H1 (cell line): Measurements from ENCODE around the gene KIF26A. TPM values are rescaled to one million over a fixed set of nuclear protein-coding genes. Genes with fewer than 3 reads are reported as not detected.

Experiments used
- CTCF ChIA-PET: fragments of 300-600 bp; sonication (Branson Sonifier 250); formaldehyde crosslinking; loops from one replicate; lab custom pipeline; 2021; ENCODE audit not compliant: partially characterized antibody; lab: Charles Lee
- POLR2A ChIA-PET: fragments of 300-600 bp; sonication (Branson Sonifier 250); formaldehyde crosslinking; loops from one replicate; lab custom pipeline; 2021; ENCODE audit warnings: inconsistent platforms; ENCODE audit not compliant: partially characterized antibody; lab: Charles Lee
- DNase-seq, 2 experiments: peaks; one replicate each; pipeline versions ENCODE4 v3.0.0 to v3.0.0-alpha.2; 2010 to 2022; ENCODE audit warnings: low spot score in 2 of 2, low read depth in 1 of 2, mixed read lengths in 1 of 2
- FAIRE-seq: peaks from 2 replicates; lab custom pipeline; 2011; peaks lifted over from hg19 to GRCh38; lab: Jason Lieb, UNC
- H2AFZ ChIP-seq: 2 replicates; pipeline ENCODE4 v1.8.1; 2012; ENCODE audit warnings: low read length, inconsistent platforms
- H2AK5ac ChIP-seq: 2 replicates; pipeline ENCODE4 v1.6.1; 2013; ENCODE audit warnings: low read depth, low read length
- H2BK120ac ChIP-seq: replicated peaks from 2 replicates; pipeline ENCODE3; 2013; ENCODE audit warnings: low read depth, low read length, inconsistent platforms
- H2BK12ac ChIP-seq: 2 replicates; pipeline ENCODE4 v1.6.1; 2013; ENCODE audit warnings: low read depth, low read length
- H2BK15ac ChIP-seq: 2 replicates; pipeline ENCODE4 v1.6.1; 2013; ENCODE audit warnings: low read length
- H2BK20ac ChIP-seq: 2 replicates; pipeline ENCODE4 v1.6.1; 2013; ENCODE audit warnings: low read length
- H2BK5ac ChIP-seq: 2 replicates; pipeline ENCODE4 v1.6.1; 2013; ENCODE audit warnings: low read depth, low read length
- H3K14ac ChIP-seq: 2 replicates; pipeline ENCODE4 v1.6.1; 2013; ENCODE audit warnings: inconsistent platforms; ENCODE audit not compliant: insufficient read length
- H3K18ac ChIP-seq: 2 replicates; pipeline ENCODE4 v1.6.1; 2013; ENCODE audit warnings: low read length; ENCODE audit errors: extremely low read depth
- H3K23ac ChIP-seq: 2 replicates; pipeline ENCODE4 v1.6.1; 2013; ENCODE audit warnings: inconsistent platforms; ENCODE audit not compliant: insufficient read length
- H3K23me2 ChIP-seq: 2 replicates; pipeline ENCODE4 v1.6.1; 2013; ENCODE audit warnings: low read depth, low read length
- H3K27ac ChIP-seq: 2 replicates; pipeline ENCODE4 v1.6.1; 2011; ENCODE audit warnings: low read depth, low read length, inconsistent platforms
- H3K27me3 ChIP-seq, 4 experiments: replicated peaks in 1 of 4; 1 replicate in 1 of 4; 2 replicates in 3 of 4; pipeline versions ENCODE4 v1.6.1 to v1.8.1; 2011 to 2013; ENCODE audit warnings: low read length in 3 of 4, mild to moderate bottlenecking in 3 of 4, inconsistent platforms in 2 of 4, mixed read lengths in 2 of 4, moderate library complexity in 1 of 4; ENCODE audit not compliant: control insufficient read depth in 3 of 4, insufficient read depth in 3 of 4; ENCODE audit errors: extremely low read depth in 1 of 4
- H3K36me3 ChIP-seq, 4 experiments: 2 replicates each; pipeline versions ENCODE4 v1.6.1 to v1.8.1; 2011 to 2013; ENCODE audit warnings: mild to moderate bottlenecking in 4 of 4, low read length in 3 of 4, moderate library complexity in 2 of 4, control low read depth in 1 of 4, inconsistent platforms in 1 of 4; ENCODE audit not compliant: insufficient read depth in 4 of 4, control insufficient read depth in 2 of 4
- H3K4ac ChIP-seq: replicated peaks from 2 replicates; pipeline ENCODE3; 2013; ENCODE audit warnings: low read length, low read depth, mixed read lengths, inconsistent platforms; ENCODE audit not compliant: insufficient read length
- H3K4me1 ChIP-seq, 4 experiments: replicated peaks in 1 of 4; 1 replicate in 1 of 4; 2 replicates in 3 of 4; pipeline versions ENCODE4 v1.6.1 to v1.8.1; 2011 to 2013; ENCODE audit warnings: low read length in 3 of 4, inconsistent platforms in 2 of 4, mixed read lengths in 1 of 4; ENCODE audit not compliant: insufficient read depth in 4 of 4, control insufficient read depth in 3 of 4
- H3K4me2 ChIP-seq, 2 experiments: 2 replicates each; pipeline versions ENCODE4 v1.6.1 to v1.8.1; 2011 to 2013; ENCODE audit warnings: low read depth in 2 of 2, low read length in 2 of 2, control low read depth in 1 of 2, inconsistent platforms in 1 of 2, mild to moderate bottlenecking in 1 of 2; ENCODE audit not compliant: insufficient read depth in 1 of 2
- H3K4me3 ChIP-seq, 4 experiments: fragments of 200-600, 300-600 bp in 1 of 4; sonication (generic), shearing (Covaris generic), sonication (Bioruptor Twin) in 1 of 4; 2 replicates each; pipeline versions ENCODE4 v1.5.1 to v1.8.1; 2011 to 2016; ENCODE audit warnings: low read length in 4 of 4, low read depth in 3 of 4, control low read depth in 2 of 4, inconsistent platforms in 2 of 4, mild to moderate bottlenecking in 2 of 4, mixed read lengths in 1 of 4, moderate library complexity in 1 of 4; ENCODE audit not compliant: insufficient read depth in 2 of 4; ENCODE audit errors: extremely low read depth in 1 of 4
- H3K56ac ChIP-seq: replicated peaks from 2 replicates; pipeline ENCODE3; 2013; ENCODE audit warnings: low read depth, mild to moderate bottlenecking, mixed read lengths, low read length, inconsistent platforms; ENCODE audit not compliant: insufficient read length
- H3K79me1 ChIP-seq: 2 replicates; pipeline ENCODE4 v1.6.1; 2013; ENCODE audit warnings: low read depth, low read length, control low read depth
- H3K79me2 ChIP-seq, 2 experiments: 2 replicates each; pipeline versions ENCODE4 v1.6.1 to v1.8.1; 2012 to 2013; ENCODE audit warnings: low read length in 2 of 2, mild to moderate bottlenecking in 2 of 2, inconsistent platforms in 1 of 2; ENCODE audit not compliant: insufficient read depth in 2 of 2, control insufficient read depth in 1 of 2
- H3K9ac ChIP-seq, 4 experiments: replicated peaks in 1 of 4; 1 replicate in 1 of 4; 2 replicates in 3 of 4; pipeline versions ENCODE4 v1.6.1 to v1.8.1; 2011 to 2013; ENCODE audit warnings: low read depth in 3 of 4, low read length in 3 of 4, control low read depth in 2 of 4, mild to moderate bottlenecking in 2 of 4, moderate library complexity in 2 of 4, inconsistent platforms in 1 of 4; ENCODE audit errors: extremely low read depth in 1 of 4
- H3K9me3 ChIP-seq, 2 experiments: 2 replicates each; pipeline versions ENCODE4 v1.6.1 to v1.8.1; 2012 to 2013; ENCODE audit warnings: mild to moderate bottlenecking in 2 of 2, moderate library complexity in 2 of 2, control low read depth in 1 of 2, inconsistent platforms in 1 of 2, low read depth in 1 of 2, low read length in 1 of 2, mixed read lengths in 1 of 2; ENCODE audit not compliant: insufficient read depth in 2 of 2
- H4K20me1 ChIP-seq, 2 experiments: replicated peaks in 1 of 2; 2 replicates each; pipeline versions ENCODE3 to v1.8.1; 2011 to 2013; ENCODE audit warnings: inconsistent platforms in 2 of 2, low read length in 2 of 2, mild to moderate bottlenecking in 1 of 2; ENCODE audit not compliant: insufficient read depth in 2 of 2, control insufficient read depth in 1 of 2
- H4K5ac ChIP-seq: 2 replicates; pipeline ENCODE4 v1.6.1; 2013; ENCODE audit warnings: low read length, low read depth, mixed read lengths, inconsistent platforms; ENCODE audit not compliant: insufficient read length
- H4K8ac ChIP-seq: 2 replicates; pipeline ENCODE4 v1.8.0; 2013; ENCODE audit warnings: mild to moderate bottlenecking, moderate library complexity, low read length, inconsistent platforms; ENCODE audit not compliant: insufficient read depth; ENCODE audit errors: extremely low read depth
- H4K91ac ChIP-seq: replicated peaks from 2 replicates; pipeline ENCODE3; 2013; ENCODE audit warnings: low read length, mixed read lengths, inconsistent platforms; ENCODE audit not compliant: insufficient read length
- ASH2L ChIP-seq: fragments of 200-600, 300-600 bp; sonication (generic); IDR thresholded peaks from one replicate; pipeline ENCODE4 v1.7.1; 2017; ENCODE audit warnings: low read length
- BCL11A ChIP-seq, 2 experiments: IDR thresholded peaks; one replicate each; pipeline ENCODE4 v1.6.1; 2011; ENCODE audit warnings: low read depth in 2 of 2, low read length in 2 of 2, mild to moderate bottlenecking in 2 of 2
- GABPA ChIP-seq: IDR thresholded peaks from 2 replicates; pipeline ENCODE4 v1.6.1; 2011; ENCODE audit warnings: mild to moderate bottlenecking, low read length, moderate library complexity, borderline replicate concordance; ENCODE audit not compliant: insufficient read depth
- HDAC2 ChIP-seq, 2 experiments: fragments of 300-600 bp in 1 of 2; sonication (generic) in 1 of 2; IDR thresholded peaks; 2 replicates each; pipeline ENCODE4 v1.6.1; 2011 to 2012; ENCODE audit warnings: low read depth in 2 of 2, low read length in 2 of 2, mild to moderate bottlenecking in 2 of 2, moderate library complexity in 2 of 2, borderline replicate concordance in 1 of 2, inconsistent platforms in 1 of 2
- KDM1A ChIP-seq: fragments of 200-600, 300-600 bp; sonication (generic); IDR thresholded peaks from 2 replicates; pipeline ENCODE4 v1.7.1; 2016; ENCODE audit warnings: mild to moderate bottlenecking, low read length, borderline replicate concordance
- RNF2 ChIP-seq: fragments of 200-900, 300-1000 bp; sonication (generic); IDR thresholded peaks from 2 replicates; pipeline ENCODE4 v1.7.1; 2016; ENCODE audit warnings: borderline replicate concordance, low read depth, mild to moderate bottlenecking, antibody characterized with exemption, low read length; ENCODE audit not compliant: poor library complexity, severe bottlenecking; ENCODE audit errors: missing control alignments
- SAP30 ChIP-seq: fragments of 300-600 bp; sonication (generic); IDR thresholded peaks from 2 replicates; pipeline ENCODE4 v1.7.1; 2012; ENCODE audit warnings: low read length, moderate library complexity, mild to moderate bottlenecking, inconsistent platforms; ENCODE audit not compliant: insufficient read depth, insufficient replicate concordance
- USF2 ChIP-seq: IDR thresholded peaks from 2 replicates; pipeline ENCODE4 v1.6.1; 2011; ENCODE audit warnings: low read length, improper control_type of control experiment
- WGBS, 2 experiments: shearing (Covaris generic) in 1 of 2; methylation state at CpG; one replicate each; pipeline versions ENCODE4 v1.1.6 to v1.1.7; 2013 to 2015; ENCODE audit warnings: low lambda C conversion rate in 2 of 2, mixed read lengths in 2 of 2, inconsistent platforms in 1 of 2, low coverage in 1 of 2, missing lambda C conversion rate in 1 of 2; ENCODE audit not compliant: insufficient replicate concordance in 2 of 2, insufficient coverage in 1 of 2, insufficient read length in 1 of 2; ENCODE audit errors: extremely low coverage in 1 of 2, missing lambda C conversion rate in 1 of 2; 5-methylcytosine and 5-hydroxymethylcytosine counted together
- polyA plus RNA-seq, 7 experiments: library from polyadenylated mRNA; depleted of rRNA in 3 of 7; stranded (reverse) in 5 of 7; unstranded in 2 of 7; fragments of >200 nt in 5 of 7; fragments of 200-250 nt in 2 of 7; gene quantifications; 1 replicate in 5 of 7; 2 replicates in 1 of 7; 4 replicates in 1 of 7; pipeline versions ENCODE4 v1.2.1 to v1.2.3, GENCODE V29; 2011 to 2013; ENCODE audit warnings: missing spikeins in 2 of 7, mixed read lengths in 2 of 7
- total RNA-seq: library from RNA; stranded (reverse); fragmentation: NEBNext Ultra II Directional; extraction: Animal tissue kit (Norgen Biotek cat#: 25700); gene quantifications from 2 replicates; pipeline ENCODE4 v1.2.1, GENCODE V29; 2021

KIF26A gene
- total and polyA plus RNA-seq, 2 of the 8 experiments (the other 6 are each of a cell fraction or from before 2014, with no cell fraction given): 11.5 to 41.6 TPM

GRCh38 chr14:104106471-104106991 lies 31.9 kb upstream of the KIF26A start:
- no peak overlapping the region for H4K8ac ChIP-seq
- H3K79me2 ChIP-seq: no peaks in the 10 kb centered on the region
- H2BK120ac ChIP-seq: no peak overlapping the region
- no peak overlapping the region for H2BK12ac ChIP-seq
- H3K4me3 ChIP-seq: no peak overlapping the region
- H3K9me3 ChIP-seq: no peaks in the 10 kb centered on the region
- peaks cover 0 to 2% of the 10 kb centered on the region in 2 experiments for H4K20me1 ChIP-seq
- WGBS, 2 experiments: 86% methylated on average over 13 of the region's 20 CpGs; no CpG with 5 or more reads in 1 of the 2 experiments
- peaks cover 0 to 14% (median 1%) of the 10 kb centered on the region in 4 experiments; a peak in 5 of 7 replicates for H3K4me1 ChIP-seq
- H3K27me3 ChIP-seq: no peaks in the 10 kb centered on the region
- H2BK20ac ChIP-seq: no peak overlapping the region
- H2BK5ac ChIP-seq: no peak overlapping the region
- ChIA-PET CTCF (interaction anchor here (0.8 to 1.0 kb wide), 3 partner anchors 8 to 31 kb away, joined by 3 read pairs; no protein-coding TSS in a partner anchor), POLR2A (no interaction called here)
- H3K23me2 ChIP-seq: no peaks in the 10 kb centered on the region
- no peak overlapping the region for H3K4ac ChIP-seq
- H3K18ac ChIP-seq: no peak overlapping the region
- no peak overlapping the region for H4K91ac ChIP-seq
- no peak overlapping the region for H3K14ac ChIP-seq
- no peak overlapping the region for H2AK5ac ChIP-seq
- H3K4me2 ChIP-seq: no peak overlapping the region
- H3K23ac ChIP-seq: no peak overlapping the region
- no peak for FAIRE-seq
- no peak overlapping the region for H3K27ac ChIP-seq
- peak in 1 of 2 experiments; percentile 42 for DNase-seq
- no peaks in the 10 kb centered on the region for H3K36me3 ChIP-seq
- no peak overlapping the region for H3K56ac ChIP-seq
- H4K5ac ChIP-seq: no peak overlapping the region
- H3K79me1 ChIP-seq: no peaks in the 10 kb centered on the region
- no peak overlapping the region for H2BK15ac ChIP-seq
- no peak overlapping the region for H2AFZ ChIP-seq
- no peak overlapping the region for H3K9ac ChIP-seq
- no peak for TF ChIP-seq SAP30
- TF ChIP-seq ASH2L: no peak
- TF ChIP-seq USF2: no peak
- TF ChIP-seq KDM1A: no peak
- no peak for TF ChIP-seq HDAC2 (IDR thresholded peaks at IDR 0.05; ENCODE audit: borderline replicate concordance in 1 of 2, low read depth in 2 of 2, low read length in 2 of 2)
- TF ChIP-seq RNF2: no peak
- no peak for TF ChIP-seq BCL11A (IDR thresholded peaks at IDR 0.05; ENCODE audit: low read depth in 2 of 2, low read length in 2 of 2)
- TF ChIP-seq GABPA: no peak
